Pulmonary artery endothelial cell (primary cell): Measurements from ENCODE around the gene CRYBG3. TPM values are rescaled to one million over a fixed set of nuclear protein-coding genes. Genes with fewer than 3 reads are reported as not detected.

Experiments used
- DNase-seq: peaks from one replicate; pipeline ENCODE4 v3.0.0-alpha.2; 2011; ENCODE audit warnings: low read depth, low spot score
- total RNA-seq: library from RNA; depleted of rRNA; stranded (reverse); fragments of >200 nt; gene quantifications from 2 replicates; pipeline ENCODE4 v1.2.3, GENCODE V29; 2014

CRYBG3 gene
- total RNA-seq, 1 donor from 2014 or later, result 21.3 TPM

GRCh38 chr3:97971679-97972567, 150.1 kb downstream of the CRYBG3 start, which contains the start of gene RIOX2:
Gene RIOX2, minus strand, starts transcription at chr3:97972431. Its CDS starts 4,838 bp downstream, at chr3:97967593.
- DNase-seq, result no peak

GRCh38 chr3:97972976-97973375, 151.2 kb downstream of the CRYBG3 start:
- DNase-seq, result no peak

- no peak for DNase-seq
These were observed 153.2 kb downstream of the CRYBG3 start for GRCh38 chr3:97974996-97975395.

- no peak for DNase-seq
These were observed 153.7 kb downstream of the CRYBG3 start for GRCh38 chr3:97975466-97975865.

GRCh38 chr3:97979610-97980009, 157.8 kb downstream of the CRYBG3 start:
- DNase-seq, result no peak

- peak; percentile 60 for DNase-seq
These were observed 160.1 kb downstream of the CRYBG3 start for GRCh38 chr3:97981886-97982285.

- no peak for DNase-seq
These were observed 162.2 kb downstream of the CRYBG3 start for GRCh38 chr3:97983933-97984491.

- DNase-seq, result no peak
These were observed 165.5 kb downstream of the CRYBG3 start for GRCh38 chr3:97987306-97987705.

- DNase-seq, result no peak
These were observed 167.2 kb downstream of the CRYBG3 start for GRCh38 chr3:97988784-97989568.

- no peak for DNase-seq
These were observed 168.9 kb downstream of the CRYBG3 start for GRCh38 chr3:97990624-97991292.

- no peak for DNase-seq
These were observed 169.5 kb downstream of the CRYBG3 start for GRCh38 chr3:97991293-97991682.

- no peak for DNase-seq
These were observed 170.8 kb downstream of the CRYBG3 start for GRCh38 chr3:97992547-97993173.

- DNase-seq, result no peak
These were observed 171.7 kb downstream of the CRYBG3 start for GRCh38 chr3:97993526-97993925.

GRCh38 chr3:97994328-97994945, 172.6 kb downstream of the CRYBG3 start:
- no peak for DNase-seq

Other genes with a start within 250 kb of the CRYBG3 start
- gene ARL6, start 57.3 kb upstream of the CRYBG3 start, total RNA-seq, result 7.0 and 9.9 TPM in 2 replicates
- 27.4 and 33.6 TPM in 2 replicates for gene RIOX2, start 150.4 kb downstream of the CRYBG3 start, total RNA-seq
- not detected in 2 replicates for gene GABRR3, start 213.3 kb downstream of the CRYBG3 start, total RNA-seq